Nephron (organoid): Measurements from ENCODE around the gene S1PR3.

Source experiments
- H3K27ac Mint-ChIP-seq, 3 experiments: 2 replicates each; pipeline ENCODE4 v1.8.0; 2020; ENCODE audit warnings: mixed read lengths in 3 of 3, mild to moderate bottlenecking in 2 of 3, moderate library complexity in 1 of 3
- H3K27me3 Mint-ChIP-seq: 2 replicates; pipeline ENCODE4 v1.8.0; 2021; ENCODE audit warnings: low read depth, mild to moderate bottlenecking, moderate library complexity, mixed read lengths
- H3K36me3 Mint-ChIP-seq: 2 replicates; pipeline ENCODE4 v1.8.0; 2020; ENCODE audit warnings: low read depth, mixed read lengths
- H3K4me1 Mint-ChIP-seq: 2 replicates; pipeline ENCODE4 v1.8.0; 2020; ENCODE audit warnings: mixed read lengths
- H3K4me3 Mint-ChIP-seq, 3 experiments: 2 replicates each; pipeline ENCODE4 v1.8.0; 2020; ENCODE audit warnings: mild to moderate bottlenecking in 3 of 3, mixed read lengths in 3 of 3, moderate library complexity in 2 of 3
- H3K9me3 Mint-ChIP-seq: 2 replicates; pipeline ENCODE4 v1.8.0; 2020; ENCODE audit warnings: mixed read lengths
- CTCF ChIP-seq, 3 experiments: fragments of 200-600 bp; sonication (generic); IDR thresholded peaks; one replicate each; pipeline ENCODE4 v1.5.0; 2021; ENCODE audit warnings: antibody characterized with exemption in 3 of 3; ENCODE audit not compliant: unreplicated experiment in 3 of 3

S1PR3 gene

GRCh38 chr9:89038382-89039103 lies 47.3 kb downstream of the S1PR3 start:
- Mint-ChIP-seq H3K27ac (peak overlapping the region in 1 of 3 experiments; percentile 39), H3K9me3 (no peaks in the 10 kb centered on the region), H3K4me3 (no peak overlapping the region), H3K27me3 (peaks cover 5% of the 10 kb centered on the region), H3K4me1 (peaks cover 17% of the 10 kb centered on the region), H3K36me3 (no peaks in the 10 kb centered on the region)
- no peak for TF ChIP-seq CTCF (IDR thresholded peaks at IDR 0.05; ENCODE audit: unreplicated experiment in 3 of 3)

GRCh38 chr9:89039104-89039465 lies 47.8 kb downstream of the S1PR3 start:
- H3K27me3 Mint-ChIP-seq, result peaks cover 5% of the 10 kb centered on the region
- H3K9me3 Mint-ChIP-seq, result no peaks in the 10 kb centered on the region
- H3K27ac Mint-ChIP-seq, result peak overlapping the region in 1 of 3 experiments; percentile 39
- H3K36me3 Mint-ChIP-seq, result no peaks in the 10 kb centered on the region
- peaks cover 17% of the 10 kb centered on the region for H3K4me1 Mint-ChIP-seq
- no peak for TF ChIP-seq CTCF (IDR thresholded peaks at IDR 0.05; ENCODE audit: unreplicated experiment in 3 of 3)
- H3K4me3 Mint-ChIP-seq, result no peak overlapping the region

- Mint-ChIP-seq H3K27ac (no peak overlapping the region), H3K9me3 (no peaks in the 10 kb centered on the region), H3K4me1 (peaks cover 17% of the 10 kb centered on the region), H3K27me3 (peaks cover 1% of the 10 kb centered on the region), H3K4me3 (no peak overlapping the region), H3K36me3 (no peaks in the 10 kb centered on the region)
- no peak for TF ChIP-seq CTCF (IDR thresholded peaks at IDR 0.05; ENCODE audit: unreplicated experiment in 3 of 3)
Observed at GRCh38 chr9:89039664-89040063, 48.4 kb downstream of the S1PR3 start.

GRCh38 chr9:89042984-89043383 lies 51.7 kb downstream of the S1PR3 start:
- Mint-ChIP-seq H3K36me3 (no peaks in the 10 kb centered on the region), H3K4me3 (no peak overlapping the region)

GRCh38 chr9:89044104-89044503 lies 52.8 kb downstream of the S1PR3 start:
- Mint-ChIP-seq H3K4me1 (peaks cover 19% of the 10 kb centered on the region), H3K27ac (peak overlapping the region in 2 of 3 experiments; percentile 33 to 68), H3K36me3 (no peaks in the 10 kb centered on the region), H3K27me3 (no peaks in the 10 kb centered on the region), H3K4me3 (no peak overlapping the region), H3K9me3 (no peaks in the 10 kb centered on the region)
- no peak for TF ChIP-seq CTCF (IDR thresholded peaks at IDR 0.05; ENCODE audit: unreplicated experiment in 3 of 3)

More at GRCh38 chr9:89042984-89043383, 51.7 kb downstream of the S1PR3 start:
- H3K27ac Mint-ChIP-seq, result no peak overlapping the region
- H3K27me3 Mint-ChIP-seq, result no peaks in the 10 kb centered on the region
- TF ChIP-seq CTCF (IDR thresholded peaks at IDR 0.05; ENCODE audit: unreplicated experiment in 3 of 3), result no peak
- peaks cover 27% of the 10 kb centered on the region for H3K4me1 Mint-ChIP-seq
- H3K9me3 Mint-ChIP-seq, result no peaks in the 10 kb centered on the region

GRCh38 chr9:89044881-89045280 lies 53.6 kb downstream of the S1PR3 start:
- H3K36me3 Mint-ChIP-seq, result no peaks in the 10 kb centered on the region
- peak overlapping the region in 2 of 3 experiments; percentile 33 to 68 for H3K27ac Mint-ChIP-seq
- H3K4me1 Mint-ChIP-seq, result peaks cover 27% of the 10 kb centered on the region
- no peaks in the 10 kb centered on the region for H3K9me3 Mint-ChIP-seq
- no peak overlapping the region for H3K4me3 Mint-ChIP-seq
- TF ChIP-seq CTCF (IDR thresholded peaks at IDR 0.05; ENCODE audit: unreplicated experiment in 3 of 3), result no peak
- H3K27me3 Mint-ChIP-seq, result no peaks in the 10 kb centered on the region
